Measurements from ENCODE around the gene BOK. TPM values are rescaled to one million over a fixed set of nuclear protein-coding genes. Genes with fewer than 3 reads are reported as not detected.

Gene BOK
- total and polyA plus RNA-seq, 10 of the 15 experiments (the other 5 are each of a cell fraction or from before 2014, with no cell fraction given), result 0.04 to 0.15 (median 0.12) TPM; not detected in 7

- POLR2A ChIA-PET, result interaction anchor here (1.3 kb wide), 1 partner anchor 27 kb away, joined by 3 read pairs; no protein-coding TSS in a partner anchor
- Histone ChIP-seq H2AFZ (ENCODE audit: control insufficient read depth, low read depth, low read length) (no peak overlapping the region), H3K4me1 (ENCODE audit: control insufficient read depth, insufficient read depth, low read length) (no peaks in the 10 kb centered on the region), H3K79me2 (ENCODE audit: control insufficient read depth, insufficient read depth, low read length) (peaks cover 8% of the 10 kb centered on the region), H3K27ac (ENCODE audit: control insufficient read depth, insufficient read depth) (no peak overlapping the region), H3K4me3 (no peak overlapping the region), H3K9ac (ENCODE audit: control insufficient read depth, insufficient read depth, low read length) (no peak overlapping the region), H3K27me3 (replicated peaks in 1 of 2; ENCODE audit: control insufficient read depth in 2 of 2, insufficient read depth in 2 of 2, low read length in 1 of 2) (no peaks in the 10 kb centered on the region), H3K9me3 (replicated peaks; ENCODE audit: control insufficient read depth, insufficient read depth, low read length) (no peaks in the 10 kb centered on the region), H4K20me1 (ENCODE audit: control insufficient read depth, insufficient read depth) (no peaks in the 10 kb centered on the region), H3K36me3 (ENCODE audit: control insufficient read depth in 2 of 2, insufficient read depth in 2 of 2, low read length in 1 of 2) (peaks cover 6 to 16% of the 10 kb centered on the region in 2 experiments; a peak in 2 of 4 replicates), H3K4me2 (ENCODE audit: control insufficient read depth, insufficient read depth) (peak overlapping the region; percentile 91; the same call in 1 of the 2 replicates)
- no peak for DNase-seq (ENCODE audit: low read depth, low spot score)
- CTCF ChIA-PET, result interaction anchor here (1.0 to 1.5 kb wide), 2 partner anchors 12 to 220 kb away, joined by 3 to 7 read pairs; no protein-coding TSS in a partner anchor
- no TSS peak for BruUV-seq (replicated peaks)
- 95% methylated on average over 12 of the region's 13 CpGs for WGBS (ENCODE audit: insufficient coverage, insufficient replicate concordance, low lambda C conversion rate, missing lambda C conversion rate)
- TF ChIP-seq, protein P1, sequence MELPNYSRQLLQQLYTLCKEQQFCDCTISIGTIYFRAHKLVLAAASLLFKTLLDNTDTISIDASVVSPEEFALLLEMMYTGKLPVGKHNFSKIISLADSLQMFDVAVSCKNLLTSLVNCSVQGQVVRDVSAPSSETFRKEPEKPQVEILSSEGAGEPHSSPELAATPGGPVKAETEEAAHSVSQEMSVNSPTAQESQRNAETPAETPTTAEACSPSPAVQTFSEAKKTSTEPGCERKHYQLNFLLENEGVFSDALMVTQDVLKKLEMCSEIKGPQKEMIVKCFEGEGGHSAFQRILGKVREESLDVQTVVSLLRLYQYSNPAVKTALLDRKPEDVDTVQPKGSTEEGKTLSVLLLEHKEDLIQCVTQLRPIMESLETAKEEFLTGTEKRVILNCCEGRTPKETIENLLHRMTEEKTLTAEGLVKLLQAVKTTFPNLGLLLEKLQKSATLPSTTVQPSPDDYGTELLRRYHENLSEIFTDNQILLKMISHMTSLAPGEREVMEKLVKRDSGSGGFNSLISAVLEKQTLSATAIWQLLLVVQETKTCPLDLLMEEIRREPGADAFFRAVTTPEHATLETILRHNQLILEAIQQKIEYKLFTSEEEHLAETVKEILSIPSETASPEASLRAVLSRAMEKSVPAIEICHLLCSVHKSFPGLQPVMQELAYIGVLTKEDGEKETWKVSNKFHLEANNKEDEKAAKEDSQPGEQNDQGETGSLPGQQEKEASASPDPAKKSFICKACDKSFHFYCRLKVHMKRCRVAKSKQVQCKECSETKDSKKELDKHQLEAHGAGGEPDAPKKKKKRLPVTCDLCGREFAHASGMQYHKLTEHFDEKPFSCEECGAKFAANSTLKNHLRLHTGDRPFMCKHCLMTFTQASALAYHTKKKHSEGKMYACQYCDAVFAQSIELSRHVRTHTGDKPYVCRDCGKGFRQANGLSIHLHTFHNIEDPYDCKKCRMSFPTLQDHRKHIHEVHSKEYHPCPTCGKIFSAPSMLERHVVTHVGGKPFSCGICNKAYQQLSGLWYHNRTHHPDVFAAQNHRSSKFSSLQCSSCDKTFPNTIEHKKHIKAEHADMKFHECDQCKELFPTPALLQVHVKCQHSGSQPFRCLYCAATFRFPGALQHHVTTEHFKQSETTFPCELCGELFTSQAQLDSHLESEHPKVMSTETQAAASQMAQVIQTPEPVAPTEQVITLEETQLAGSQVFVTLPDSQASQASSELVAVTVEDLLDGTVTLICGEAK (IDR thresholded peaks at IDR 0.05; ENCODE audit: borderline replicate concordance), result no peak
- TF ChIP-seq RELA (IDR thresholded peaks at IDR 0.05; ENCODE audit: borderline replicate concordance, partially characterized antibody) (no peak), ZNF24 (IDR thresholded peaks at IDR 0.05) (no peak), WRNIP1 (IDR thresholded peaks at IDR 0.05; ENCODE audit: borderline replicate concordance, low read depth, low read length) (no peak), SREBF1 (IDR thresholded peaks at IDR 0.05; ENCODE audit: low read length) (no peak), TAF1 (IDR thresholded peaks at IDR 0.05; ENCODE audit: borderline replicate concordance, low read depth, low read length) (no peak), NFXL1 (IDR thresholded peaks at IDR 0.05; ENCODE audit: borderline replicate concordance) (no peak), SIX5 (IDR thresholded peaks at IDR 0.05; ENCODE audit: low read depth, low read length, severe bottlenecking) (no peak), TCF3 (IDR thresholded peaks at IDR 0.05; ENCODE audit: borderline replicate concordance, insufficient read depth, low read depth, low read length) (no peak), FOS (IDR thresholded peaks at IDR 0.05; ENCODE audit: borderline replicate concordance, extremely low read depth, insufficient read length) (no peak), JUND (IDR thresholded peaks at IDR 0.05; ENCODE audit: low read depth, low read length) (no peak), EZH2 (IDR thresholded peaks at IDR 0.05; ENCODE audit: borderline replicate concordance, control insufficient read depth, low read depth, low read length) (no peak), BACH1 (IDR thresholded peaks at IDR 0.05; ENCODE audit: borderline replicate concordance) (no peak), EED (IDR thresholded peaks at IDR 0.05; ENCODE audit: low read depth) (no peak)
- TF ChIP-seq, protein P2, sequence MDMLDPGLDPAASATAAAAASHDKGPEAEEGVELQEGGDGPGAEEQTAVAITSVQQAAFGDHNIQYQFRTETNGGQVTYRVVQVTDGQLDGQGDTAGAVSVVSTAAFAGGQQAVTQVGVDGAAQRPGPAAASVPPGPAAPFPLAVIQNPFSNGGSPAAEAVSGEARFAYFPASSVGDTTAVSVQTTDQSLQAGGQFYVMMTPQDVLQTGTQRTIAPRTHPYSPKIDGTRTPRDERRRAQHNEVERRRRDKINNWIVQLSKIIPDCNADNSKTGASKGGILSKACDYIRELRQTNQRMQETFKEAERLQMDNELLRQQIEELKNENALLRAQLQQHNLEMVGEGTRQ (IDR thresholded peaks at IDR 0.05; ENCODE audit: borderline replicate concordance, low read depth, low read length), result no peak
- TF ChIP-seq, protein P3, sequence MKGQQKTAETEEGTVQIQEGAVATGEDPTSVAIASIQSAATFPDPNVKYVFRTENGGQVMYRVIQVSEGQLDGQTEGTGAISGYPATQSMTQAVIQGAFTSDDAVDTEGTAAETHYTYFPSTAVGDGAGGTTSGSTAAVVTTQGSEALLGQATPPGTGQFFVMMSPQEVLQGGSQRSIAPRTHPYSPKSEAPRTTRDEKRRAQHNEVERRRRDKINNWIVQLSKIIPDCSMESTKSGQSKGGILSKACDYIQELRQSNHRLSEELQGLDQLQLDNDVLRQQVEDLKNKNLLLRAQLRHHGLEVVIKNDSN (IDR thresholded peaks at IDR 0.05; ENCODE audit: borderline replicate concordance, extremely low read length, insufficient read depth, low read depth, low read length), result no peak
- in situ Hi-C loops (cut with MboI) (no loop called here), intact Hi-C loops (cut with micrococcal nuclease; ENCODE audit: unreplicated experiment) (loop anchor here (5.0 to 10.0 kb wide), 2 partner anchors 104 to 256 kb away; partner anchors contain the start of genes FARP2 and STK25)
- no peak for FAIRE-seq
- RAD21 ChIA-PET (ENCODE audit: unreplicated experiment), result no interaction called here
- SMC1A ChIA-PET (ENCODE audit: uncharacterized antibody, unreplicated experiment), result no interaction called here
- ATAC-seq, result no peak
Observed at GRCh38 chr2:241611062-241611461, 52.5 kb downstream of the BOK start.

All from GM12878 (cell line).